ENCODE measurements around the gene LRRC52.

The LRRC52 gene

GRCh38 chr1:165573787-165574186 lies 30.0 kb downstream of the LRRC52 start:
- Histone ChIP-seq H3K9me3 (no peaks in the 10 kb centered on the region), H3K4me1 (no peaks in the 10 kb centered on the region), H3K27me3 (peaks cover 0 to 3% of the 10 kb centered on the region in 2 donors), H3K36me3 (no peaks in the 10 kb centered on the region), H3K27ac (no peak overlapping the region), H3K4me3 (no peak overlapping the region)
- no peak for DNase-seq
- intact Hi-C loops (cut with DNase I; ENCODE audit: low total_unique reads): no loop called here
- TF ChIP-seq CTCF (IDR thresholded peaks at IDR 0.05): no peak

- H3K27ac ChIP-seq: no peak overlapping the region
These were observed 30.5 kb downstream of the LRRC52 start for GRCh38 chr1:165574295-165574694.

GRCh38 chr1:165575468-165576099 lies 31.8 kb downstream of the LRRC52 start:
- intact Hi-C loops (cut with DNase I; ENCODE audit: low total_unique reads): no loop called here
- no peak for TF ChIP-seq CTCF (IDR thresholded peaks at IDR 0.05)

More at GRCh38 chr1:165574295-165574694, 30.5 kb downstream of the LRRC52 start:
- H3K4me1 ChIP-seq: no peaks in the 10 kb centered on the region
- no peaks in the 10 kb centered on the region for H3K36me3 ChIP-seq
- no peak overlapping the region for H3K4me3 ChIP-seq
- peaks cover 0 to 3% of the 10 kb centered on the region in 2 donors for H3K27me3 ChIP-seq
- no peaks in the 10 kb centered on the region for H3K9me3 ChIP-seq
- TF ChIP-seq CTCF (IDR thresholded peaks at IDR 0.05): no peak
- DNase-seq: no peak
- intact Hi-C loops (cut with DNase I; ENCODE audit: low total_unique reads): no loop called here

GRCh38 chr1:165576536-165576935 lies 32.7 kb downstream of the LRRC52 start:
- intact Hi-C loops (cut with DNase I; ENCODE audit: low total_unique reads): no loop called here
- H3K4me1 ChIP-seq: no peaks in the 10 kb centered on the region

More at GRCh38 chr1:165575468-165576099, 31.8 kb downstream of the LRRC52 start:
- Histone ChIP-seq H3K4me3 (no peak overlapping the region), H3K27me3 (no peaks in the 10 kb centered on the region), H3K9me3 (no peaks in the 10 kb centered on the region), H3K27ac (no peak overlapping the region), H3K36me3 (no peaks in the 10 kb centered on the region), H3K4me1 (no peaks in the 10 kb centered on the region)
- no peak for DNase-seq

GRCh38 chr1:165577707-165578106 lies 33.9 kb downstream of the LRRC52 start:
- no peak for DNase-seq
- Histone ChIP-seq H3K27ac (no peak overlapping the region), H3K9me3 (no peaks in the 10 kb centered on the region), H3K4me3 (no peak overlapping the region), H3K4me1 (no peaks in the 10 kb centered on the region), H3K27me3 (no peaks in the 10 kb centered on the region), H3K36me3 (no peaks in the 10 kb centered on the region)
- no peak for TF ChIP-seq CTCF (IDR thresholded peaks at IDR 0.05)
- intact Hi-C loops (cut with DNase I; ENCODE audit: low total_unique reads): no loop called here

More at GRCh38 chr1:165576536-165576935, 32.7 kb downstream of the LRRC52 start:
- Histone ChIP-seq H3K9me3 (no peaks in the 10 kb centered on the region), H3K27ac (no peak overlapping the region), H3K36me3 (no peaks in the 10 kb centered on the region), H3K27me3 (no peaks in the 10 kb centered on the region), H3K4me3 (no peak overlapping the region)
- no peak for TF ChIP-seq CTCF (IDR thresholded peaks at IDR 0.05)
- no peak for DNase-seq
